Kidney (tissue), 14 donors: ENCODE data around the gene ZNF367. TPM values are rescaled to one million over a fixed set of nuclear protein-coding genes. Genes with fewer than 3 reads are reported as not detected.
A peak's percentile ranks its signal among the peaks of the same experiment; 100 is the strongest.

ENCODE experiments used
- DNase-seq, 5 donors: peaks; one replicate each; pipeline ENCODE4 v3.0.0-alpha.2; 2013 to 2020
- FAIRE-seq: peaks from 2 replicates; lab custom pipeline; 2012; peaks lifted over from hg19 to GRCh38; lab: Jason Lieb, UNC
- H3K27ac ChIP-seq, 2 donors: one replicate each; pipeline ENCODE4 v1.7.0; 2013; ENCODE audit warnings: low read depth in 2 of 2, low read length in 2 of 2, inconsistent platforms in 1 of 2
- H3K27me3 ChIP-seq: one replicate; pipeline ENCODE4 v1.7.1; 2013; ENCODE audit warnings: low read length, inconsistent platforms; ENCODE audit not compliant: control insufficient read depth, insufficient read depth
- H3K36me3 ChIP-seq, 3 donors: one replicate each; pipeline versions ENCODE4 v1.7.0 to v1.7.1; 2013; ENCODE audit warnings: low read length in 3 of 3, control low read depth in 1 of 3, inconsistent platforms in 1 of 3; ENCODE audit not compliant: insufficient read depth in 3 of 3, control insufficient read depth in 2 of 3
- H3K4me1 ChIP-seq, 3 donors: one replicate each; pipeline versions ENCODE4 v1.7.0 to v1.7.1; 2013; ENCODE audit warnings: low read length in 3 of 3, inconsistent platforms in 1 of 3, low read depth in 1 of 3; ENCODE audit not compliant: control insufficient read depth in 2 of 3, insufficient read depth in 2 of 3
- H3K4me3 ChIP-seq, 3 donors: one replicate each; pipeline versions ENCODE4 v1.7.0 to v1.8.1; 2013; ENCODE audit warnings: low read length in 3 of 3, control low read depth in 1 of 3, inconsistent platforms in 1 of 3
- H3K9ac ChIP-seq, 3 donors: one replicate each; pipeline versions ENCODE4 v1.7.0 to v1.7.1; 2013; ENCODE audit warnings: low read length in 3 of 3, control low read depth in 1 of 3, inconsistent platforms in 1 of 3
- H3K9me3 ChIP-seq, 3 donors: one replicate each; pipeline versions ENCODE4 v1.7.0 to v1.7.1; 2013; ENCODE audit warnings: low read length in 3 of 3, control low read depth in 1 of 3, inconsistent platforms in 1 of 3; ENCODE audit not compliant: control insufficient read depth in 2 of 3, insufficient read depth in 1 of 3
- CTCF ChIP-seq: IDR thresholded peaks from 3 replicates; pipeline ENCODE4 v1.5.1; 2012; ENCODE audit warnings: mild to moderate bottlenecking, moderate library complexity, borderline replicate concordance; ENCODE audit not compliant: insufficient read depth; ENCODE audit errors: extremely low read depth
- intact Hi-C: fragments of 100-400 bp; cut with DNase I; formaldehyde crosslinking; loops from one replicate; pipeline ENCODE4 v1.11.1; 2022
- polyA plus RNA-seq: library from polyadenylated mRNA; stranded (reverse); fragments of 350-450 nt; fragmentation: Illumina TruSeq; extraction: RNeasy Lipid Tissue Mini Kit (QIAGEN cat#74804); gene quantifications from one replicate; pipeline ENCODE4 v1.2.3, GENCODE V29; 2014; ENCODE audit warnings: low read depth, low replicate concordance; ENCODE audit not compliant: insufficient read depth
- total RNA-seq: library from RNA; stranded (reverse); fragmentation: NEBNext Ultra II Directional; extraction: Animal tissue kit (Norgen Biotek cat#: 25700); gene quantifications from one replicate; pipeline ENCODE4 v1.2.1, GENCODE V29; 2021
- donor health status: control.
- donor health status: control.
- donor health status: control.
- donor health status: control.
- donor health status: control.
- donor health status: DM: yes; HTN: yes; CAD: no.
- donor health status: Normal renal cell carcinoma (clear cell type).

Gene ZNF367
- total and polyA plus RNA-seq, 2 donors from 2014 or later = 1.5 to 1.9 TPM

DNA sequence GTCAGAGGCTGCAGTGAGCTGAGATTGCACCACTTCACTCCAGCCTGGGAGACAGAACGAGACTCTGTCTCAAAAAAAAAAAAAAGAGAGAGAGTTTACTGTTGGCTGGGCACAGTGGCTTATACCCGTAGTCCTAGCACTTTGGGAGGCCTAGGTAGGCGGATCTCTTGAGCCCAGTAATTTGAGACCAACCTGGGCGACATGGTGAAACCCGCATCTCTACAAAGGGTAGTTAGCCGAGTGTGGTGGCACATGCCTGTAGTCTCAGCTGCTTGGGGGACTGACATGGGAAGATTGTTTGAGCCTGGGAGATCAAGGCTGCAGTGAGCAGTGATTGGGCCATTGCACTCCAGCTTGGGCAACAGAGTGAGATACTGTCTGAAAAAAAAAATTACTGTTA, 44.4 kb upstream of the ZNF367 start:
- no peaks in the 10 kb centered on the region for H3K27me3 ChIP-seq
- DNase-seq (peak in 3 of 5 donors; percentile 50 to 67 (median 66)), FAIRE-seq (no peak)
- no peak overlapping the region for H3K4me3 ChIP-seq
- intact Hi-C loops = no loop called here
- H3K4me1 ChIP-seq = no peaks in the 10 kb centered on the region
- no peaks in the 10 kb centered on the region for H3K9me3 ChIP-seq
- H3K36me3 ChIP-seq = peaks cover 0 to 19% (median 6%) of the 10 kb centered on the region in 3 donors
- no peak overlapping the region for H3K27ac ChIP-seq
- no peak for TF ChIP-seq CTCF
- no peak overlapping the region for H3K9ac ChIP-seq

GRCh38 chr9:96461336-96461735, 43.2 kb upstream of the ZNF367 start:
- no peak overlapping the region for H3K9ac ChIP-seq

GRCh38 chr9:96460882-96461281, 42.7 kb upstream of the ZNF367 start:
- FAIRE-seq (no peak), DNase-seq (no peak)
- no peaks in the 10 kb centered on the region for H3K4me1 ChIP-seq
- H3K27me3 ChIP-seq = no peaks in the 10 kb centered on the region
- no peak overlapping the region for H3K9ac ChIP-seq
- no peak overlapping the region for H3K27ac ChIP-seq
- H3K36me3 ChIP-seq = peaks cover 0 to 10% (median 4%) of the 10 kb centered on the region in 3 donors
- no peak overlapping the region for H3K4me3 ChIP-seq
- TF ChIP-seq CTCF = no peak
- intact Hi-C loops = no loop called here
- H3K9me3 ChIP-seq = no peaks in the 10 kb centered on the region

More at GRCh38 chr9:96461336-96461735, 43.2 kb upstream of the ZNF367 start:
- no peak for TF ChIP-seq CTCF
- intact Hi-C loops = no loop called here
- Histone ChIP-seq H3K27ac (no peak overlapping the region), H3K27me3 (no peaks in the 10 kb centered on the region), H3K36me3 (peaks cover 0 to 14% (median 4%) of the 10 kb centered on the region in 3 donors), H3K4me1 (no peaks in the 10 kb centered on the region), H3K4me3 (no peak overlapping the region), H3K9me3 (no peaks in the 10 kb centered on the region)
- DNase-seq (no peak), FAIRE-seq (no peak)

DNA sequence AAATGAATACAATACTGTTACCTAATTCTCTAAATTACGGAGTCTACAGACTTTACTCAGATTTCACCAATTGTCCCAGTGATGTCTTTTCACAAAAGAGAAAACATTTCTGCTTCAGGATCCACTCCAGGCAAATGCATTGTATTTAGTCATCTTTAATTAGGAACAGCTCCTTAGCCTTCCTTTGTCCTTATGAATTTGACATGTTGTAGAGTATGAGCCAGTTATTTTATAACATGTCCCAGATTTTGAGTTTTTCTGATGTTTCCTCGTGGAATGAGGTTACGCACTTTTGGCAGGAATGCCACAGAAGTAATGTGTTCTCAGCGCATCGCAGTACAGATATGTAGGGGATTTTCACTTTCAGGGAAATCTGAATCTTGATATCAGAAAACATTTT, 42.3 kb upstream of the ZNF367 start:
- no peak overlapping the region for H3K9ac ChIP-seq
- intact Hi-C loops = no loop called here
- no peaks in the 10 kb centered on the region for H3K4me1 ChIP-seq
- no peak overlapping the region for H3K27ac ChIP-seq
- TF ChIP-seq CTCF = no peak
- H3K36me3 ChIP-seq = peaks cover 0 to 7% (median 0%) of the 10 kb centered on the region in 3 donors
- H3K9me3 ChIP-seq = no peaks in the 10 kb centered on the region
- DNase-seq (no peak), FAIRE-seq (no peak)
- no peak overlapping the region for H3K4me3 ChIP-seq
- H3K27me3 ChIP-seq = no peaks in the 10 kb centered on the region
